HepG2 (cell line): ENCODE measurements around the gene LTB4R2.

ENCODE experiments used
- BRF2 ChIP-seq: sonication (generic); formaldehyde crosslinking; IDR thresholded peaks from 2 replicates; pipeline ENCODE4 v1.8.1; 2022; ENCODE audit warnings: mild to moderate bottlenecking, missing genetic modification reagents
- TFE3 ChIP-seq: IDR thresholded peaks from 2 replicates; pipeline ENCODE4 v1.6.1; 2016
- ZNF260 ChIP-seq: sonication (generic); formaldehyde crosslinking; IDR thresholded peaks from 2 replicates; pipeline ENCODE4 v1.4.0; 2020; ENCODE audit warnings: missing genetic modification reagents, low read depth, mild to moderate bottlenecking, borderline replicate concordance
- ZNF557 ChIP-seq: sonication (generic); formaldehyde crosslinking; IDR thresholded peaks from 2 replicates; pipeline ENCODE4 v1.4.0; 2020; ENCODE audit warnings: missing genetic modification reagents

GRCh38 chr14:24281636-24282035 is 28.3 kb upstream of the LTB4R2 start:
- TF ChIP-seq BRF2, result no peak
- TF ChIP-seq TFE3, result no peak
- TF ChIP-seq ZNF557 (CRISPR knock-in tag), result no peak
- no peak for TF ChIP-seq ZNF260 (CRISPR knock-in tag)
